GM12874 (cell line): ENCODE measurements around the gene DNAJB12.

Source experiments
- CTCF ChIP-seq: IDR thresholded peaks from 2 replicates; pipeline ENCODE4 v1.5.1; 2011; ENCODE audit warnings: low read depth, mild to moderate bottlenecking, control low read depth, low read length, moderate library complexity; ENCODE audit not compliant: insufficient read depth

Gene DNAJB12

GRCh38 chr10:72295330-72295910, 59.3 kb downstream of the DNAJB12 start:
- TF ChIP-seq CTCF = no peak

GRCh38 chr10:72292223-72292691, 62.5 kb downstream of the DNAJB12 start:
- no peak for TF ChIP-seq CTCF

GRCh38 chr10:72291019-72291532, 63.6 kb downstream of the DNAJB12 start:
- TF ChIP-seq CTCF = no peak

GRCh38 chr10:72285972-72286521, 68.7 kb downstream of the DNAJB12 start:
- TF ChIP-seq CTCF = no peak

GRCh38 chr10:72283131-72283530, 71.6 kb downstream of the DNAJB12 start:
- TF ChIP-seq CTCF = no peak
